GM23338 (cell line): Measurements from ENCODE around the gene E2F6. TPM values are rescaled to one million over a fixed set of nuclear protein-coding genes. Genes with fewer than 3 reads are reported as not detected.

Source experiments
- ATAC-seq: fragments of 200-7000 bp; cut with Tn5 transposase; 3 replicates; pipeline ENCODE4 v1.9.1; 2020
- DNase-seq: peaks from one replicate; pipeline ENCODE4 v3.0.0-alpha.2; 2015; ENCODE audit warnings: low spot score
- H2AFZ ChIP-seq: fragments of 200-600 bp; sonication (generic); 2 replicates; pipeline ENCODE4 v1.8.0; 2016; ENCODE audit warnings: antibody characterized with exemption, mild to moderate bottlenecking, moderate library complexity
- H3F3A ChIP-seq: fragments of 200-600 bp; sonication (generic); replicated peaks from 2 replicates; pipeline ENCODE4 v1.8.0; 2017; ENCODE audit warnings: antibody characterized with exemption, mixed run types, low read depth
- H3K27ac ChIP-seq: fragments of 200-600 bp; sonication (generic); 2 replicates; pipeline ENCODE4 v1.6.1; 2016; ENCODE audit warnings: low read depth
- H3K27me3 ChIP-seq: fragments of 200-600 bp; sonication (generic); 2 replicates; pipeline ENCODE4 v1.8.0; 2016; ENCODE audit warnings: mild to moderate bottlenecking, mixed run types, moderate library complexity; ENCODE audit not compliant: insufficient read depth
- H3K36me3 ChIP-seq: fragments of 200-600 bp; sonication (generic); 2 replicates; pipeline ENCODE4 v1.8.0; 2016; ENCODE audit warnings: mild to moderate bottlenecking; ENCODE audit not compliant: insufficient read depth
- H3K4me1 ChIP-seq: fragments of 200-600 bp; sonication (generic); 2 replicates; pipeline ENCODE4 v1.8.0; 2016; ENCODE audit warnings: mild to moderate bottlenecking, moderate library complexity; ENCODE audit not compliant: insufficient read depth
- H3K4me2 ChIP-seq: fragments of 200-600 bp; sonication (generic); 2 replicates; pipeline ENCODE4 v1.7.1; 2017; ENCODE audit warnings: mixed run types
- H3K4me3 ChIP-seq: fragments of 200-600 bp; sonication (generic); 2 replicates; pipeline ENCODE4 v1.6.1; 2016; ENCODE audit warnings: mixed run types
- H3K79me2 ChIP-seq: fragments of 200-600 bp; sonication (generic); replicated peaks from 2 replicates; pipeline ENCODE4 v1.8.0; 2017; ENCODE audit warnings: mild to moderate bottlenecking; ENCODE audit not compliant: insufficient read depth
- H3K9me2 ChIP-seq: fragments of 200-600 bp; sonication (generic); 2 replicates; pipeline ENCODE4 v1.8.0; 2017; ENCODE audit not compliant: insufficient read depth
- H4K20me1 ChIP-seq: fragments of 200-600 bp; sonication (generic); replicated peaks from 2 replicates; pipeline ENCODE4 v1.8.0; 2017; ENCODE audit warnings: mild to moderate bottlenecking; ENCODE audit not compliant: insufficient read depth
- H3K27ac Mint-ChIP-seq: 2 replicates; pipeline ENCODE4 v1.8.0; 2020; ENCODE audit warnings: inconsistent platforms, mild to moderate bottlenecking, moderate library complexity, mixed read lengths
- H3K27me3 Mint-ChIP-seq: 3 replicates; pipeline ENCODE4 v1.8.0; 2022; ENCODE audit warnings: low read depth, mild to moderate bottlenecking, moderate library complexity, mixed read lengths, inconsistent platforms; ENCODE audit not compliant: insufficient read depth, poor library complexity
- H3K36me3 Mint-ChIP-seq: 3 replicates; pipeline ENCODE4 v1.8.0; 2021; ENCODE audit warnings: low read depth, mild to moderate bottlenecking, inconsistent platforms, moderate library complexity, mixed read lengths
- H3K4me1 Mint-ChIP-seq: 3 replicates; pipeline ENCODE4 v1.8.0; 2020; ENCODE audit warnings: mild to moderate bottlenecking, inconsistent platforms, mixed read lengths
- H3K4me3 Mint-ChIP-seq: 3 replicates; pipeline ENCODE4 v1.8.0; 2021; ENCODE audit warnings: moderate library complexity, mild to moderate bottlenecking, inconsistent platforms, mixed read lengths
- H3K9me3 Mint-ChIP-seq: 3 replicates; pipeline ENCODE4 v1.8.0; 2020; ENCODE audit warnings: moderate library complexity, mild to moderate bottlenecking, inconsistent platforms, mixed read lengths
- CREB1 ChIP-seq: fragments of 250-450 bp; sonication (Bioruptor Pico); IDR thresholded peaks from 2 replicates; pipeline ENCODE4 v1.5.0; 2020; ENCODE audit warnings: low read depth, mild to moderate bottlenecking, moderate library complexity
- CTCF ChIP-seq, 2 experiments: fragments of 200-600 bp in 1 of 2; sonication (generic) in 1 of 2; conservative IDR thresholded peaks; 2 replicates each; pipeline versions ENCODE4 v1.5.1 to v1.6.1; 2016 to 2017; ENCODE audit warnings: antibody characterized with exemption in 2 of 2, low read depth in 2 of 2, mild to moderate bottlenecking in 2 of 2, moderate library complexity in 1 of 2
- EZH2phosphoT487 ChIP-seq: fragments of 200-600 bp; sonication (generic); IDR thresholded peaks from one replicate; pipeline ENCODE4 v1.8.1; 2018; ENCODE audit warnings: antibody characterized with exemption; ENCODE audit not compliant: unreplicated experiment
- POLR2AphosphoS5 ChIP-seq: IDR thresholded peaks from 2 replicates; pipeline ENCODE4 v1.6.1; 2016; ENCODE audit warnings: antibody characterized with exemption, low read depth
- REST ChIP-seq: IDR thresholded peaks from one replicate; pipeline ENCODE4 v1.6.1; 2018; ENCODE audit warnings: antibody characterized with exemption; ENCODE audit not compliant: unreplicated experiment
- STAT1 ChIP-seq: IDR thresholded peaks from one replicate; pipeline ENCODE4 v1.6.1; 2016; ENCODE audit warnings: antibody characterized with exemption; ENCODE audit not compliant: unreplicated experiment
- ZNF331 ChIP-seq: fragments of 250-450 bp; sonication (Bioruptor Pico); IDR thresholded peaks from 2 replicates; pipeline ENCODE4 v1.5.0; 2020; ENCODE audit warnings: low read depth, mild to moderate bottlenecking, moderate library complexity
- ZNF462 ChIP-seq: fragments of 250-450 bp; sonication (Bioruptor Pico); IDR thresholded peaks from 2 replicates; pipeline ENCODE4 v1.5.0; 2020; ENCODE audit warnings: mild to moderate bottlenecking, moderate library complexity
- polyA plus RNA-seq: library from polyadenylated mRNA; unstranded; fragments of >200 nt; fragmentation: Nextera tagmentation; extraction: Ambion mirVana; gene quantifications from 2 replicates; pipeline ENCODE4 v1.2.1, GENCODE V29; 2016
- total RNA-seq: library from RNA; depleted of rRNA; stranded (reverse); fragments of >200 nt; shearing (Covaris generic); gene quantifications from 2 replicates; pipeline ENCODE4 v1.2.3, GENCODE V29; 2014

E2F6 gene
- total and polyA plus RNA-seq, 2 experiments from 2014 or later: 16.9 to 20.7 TPM

GRCh38 chr2:11408959-11409571 lies 56.9 kb downstream of the E2F6 start (continued):
- no peak for TF ChIP-seq CREB1 (CRISPR knock-in tag)
- no peak for TF ChIP-seq POLR2AphosphoS5
- TF ChIP-seq STAT1: no peak
- no peak for TF ChIP-seq ZNF331 (CRISPR knock-in tag)

GRCh38 chr2:11407413-11407812 lies 58.5 kb downstream of the E2F6 start:
- DNase-seq: no peak
- H3K9me2 ChIP-seq: peaks cover 4% of the 10 kb centered on the region; the same call in 1 of the 2 replicates
- H3K4me3 ChIP-seq: no peak overlapping the region
- no peak overlapping the region for H3K4me3 Mint-ChIP-seq
- TF ChIP-seq REST (no peak), CTCF (conservative IDR thresholded peaks at IDR 0.05; ENCODE audit: low read depth in 2 of 2) (no peak), CREB1 (CRISPR knock-in tag) (no peak)
- H3K27ac ChIP-seq: no peak overlapping the region
- no peaks in the 10 kb centered on the region for H3K36me3 ChIP-seq
- peaks cover 4% of the 10 kb centered on the region for H3K27me3 Mint-ChIP-seq
- H3K27ac Mint-ChIP-seq: no peak overlapping the region
- no peak overlapping the region for H3K4me2 ChIP-seq
- no peak for ATAC-seq
- H3K4me1 ChIP-seq: no peaks in the 10 kb centered on the region; the same call in 1 of the 2 replicates
- no peaks in the 10 kb centered on the region for H3K36me3 Mint-ChIP-seq
- no peaks in the 10 kb centered on the region; the same call in 2 of the 3 replicates for H3K9me3 Mint-ChIP-seq
- H4K20me1 ChIP-seq: no peaks in the 10 kb centered on the region
- H2AFZ ChIP-seq: no peak overlapping the region
- no peaks in the 10 kb centered on the region for H3F3A ChIP-seq
- peaks cover 7% of the 10 kb centered on the region for H3K4me1 Mint-ChIP-seq
- no peaks in the 10 kb centered on the region for H3K27me3 ChIP-seq
- no peaks in the 10 kb centered on the region for H3K79me2 ChIP-seq

GRCh38 chr2:11406958-11407381 lies 59.0 kb downstream of the E2F6 start:
- H3K27ac ChIP-seq: no peak overlapping the region
- no peaks in the 10 kb centered on the region; the same call in 2 of the 3 replicates for H3K9me3 Mint-ChIP-seq
- no peak overlapping the region for H3K4me3 Mint-ChIP-seq
- H2AFZ ChIP-seq: no peak overlapping the region
- H3F3A ChIP-seq: no peaks in the 10 kb centered on the region
- no peaks in the 10 kb centered on the region for H3K36me3 Mint-ChIP-seq
- DNase-seq (peak; percentile 35), ATAC-seq (peak; percentile 44)
- no peaks in the 10 kb centered on the region for H3K36me3 ChIP-seq
- H3K4me2 ChIP-seq: no peak overlapping the region
- H3K4me3 ChIP-seq: no peak overlapping the region
- no peaks in the 10 kb centered on the region for H4K20me1 ChIP-seq
- no peak overlapping the region for H3K27ac Mint-ChIP-seq
- no peaks in the 10 kb centered on the region for H3K27me3 ChIP-seq
- no peaks in the 10 kb centered on the region for H3K79me2 ChIP-seq
- H3K9me2 ChIP-seq: peaks cover 6% of the 10 kb centered on the region; the same call in 1 of the 2 replicates
- H3K27me3 Mint-ChIP-seq: peaks cover 4% of the 10 kb centered on the region
- H3K4me1 ChIP-seq: no peaks in the 10 kb centered on the region; the same call in 1 of the 2 replicates
- H3K4me1 Mint-ChIP-seq: peaks cover 7% of the 10 kb centered on the region
- TF ChIP-seq EZH2phosphoT487 (no peak), ZNF462 (CRISPR knock-in tag) (no peak), POLR2AphosphoS5 (no peak)
